ENCODE data around the gene PVR. TPM values are rescaled to one million over a fixed set of nuclear protein-coding genes. Genes with fewer than 3 reads are reported as not detected.

The PVR gene
- total and polyA plus RNA-seq, 9 of the 15 experiments (the other 6 are each of a cell fraction or from before 2014, with no cell fraction given), result 0.89 to 14.5 (median 9.8) TPM

DNA sequence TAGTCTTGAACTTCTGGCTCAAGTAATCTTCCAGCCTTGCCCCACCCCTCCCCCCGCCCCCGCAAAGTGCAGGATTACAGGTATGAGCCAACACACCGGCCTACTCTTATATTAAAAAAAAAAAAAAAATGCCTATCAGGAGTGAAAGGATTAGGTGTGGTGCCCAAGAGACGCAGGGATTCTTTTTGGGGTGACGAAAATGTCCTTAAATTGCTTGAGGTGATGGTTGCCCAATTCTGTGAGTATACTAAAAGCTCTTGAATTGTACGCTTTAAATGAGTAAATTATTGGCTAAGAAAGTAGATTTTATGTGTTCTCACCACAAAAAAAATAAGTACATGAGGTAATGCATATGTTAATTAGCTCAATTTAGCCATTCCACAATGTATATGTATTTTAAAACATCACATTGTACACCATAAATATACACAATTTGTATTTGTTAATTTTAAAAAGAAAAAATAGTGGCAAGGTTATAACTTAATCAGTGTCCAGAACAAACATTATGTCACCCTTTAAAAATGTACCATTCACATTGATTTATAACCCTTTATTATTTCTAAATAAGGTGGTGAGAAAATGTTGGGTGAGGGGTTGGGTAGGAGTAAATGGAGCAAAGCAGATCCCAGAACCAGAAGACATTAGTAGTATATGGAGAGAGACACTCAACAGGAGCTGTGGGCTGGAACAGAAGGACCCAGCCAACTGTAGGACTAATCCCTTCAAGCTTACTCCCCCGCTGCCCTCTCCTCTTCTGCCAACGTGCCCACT lies 26.4 kb upstream of the PVR start:
- H2AFZ ChIP-seq (ENCODE audit: low read depth, low read length), result 0 out of 2 replicates have a peak overlapping the region, but pooled peaks have one; percentile 10
- CTCF ChIA-PET (ENCODE audit: low intra/inter-chr PET ratio), result no interaction called here
- H3K27me3 ChIP-seq (ENCODE audit: control insufficient read depth in 2 of 2, insufficient read depth in 2 of 2, low read length in 2 of 2), result no peaks in the 10 kb centered on the region; a peak in 2 of 5 replicates
- no peak overlapping the region for H3K4me2 ChIP-seq (ENCODE audit: insufficient read depth, low read length)
- H3K9me1 ChIP-seq (ENCODE audit: control insufficient read depth, insufficient read depth, low read length), result no peaks in the 10 kb centered on the region
- no TSS peak for BruUV-seq (replicated peaks)
- H3K36me3 ChIP-seq (ENCODE audit: control insufficient read depth, insufficient read depth, low read length), result no peaks in the 10 kb centered on the region
- H4K20me1 ChIP-seq (replicated peaks; ENCODE audit: control insufficient read depth, insufficient read depth, low read length), result no peaks in the 10 kb centered on the region
- in situ Hi-C loops (cut with MboI), result no loop called here
- POLR2A ChIA-PET, result interaction anchor here (0.5 to 1.6 kb wide), 6 partner anchors 9 to 253 kb away, joined by 3 to 5 read pairs (median 4); no protein-coding TSS in a partner anchor
- intact Hi-C loops (cut with micrococcal nuclease), result no loop called here
- no peak for TF ChIP-seq MECOM (CRISPR knock-in tag; IDR thresholded peaks at IDR 0.05)
- TF ChIP-seq E2F8 (IDR thresholded peaks at IDR 0.05; ENCODE audit: low read depth, partially characterized antibody), result no peak
- ATAC-seq, result no peak
- no peak overlapping the region for H3K4me3 ChIP-seq
- 42% methylated on average over 8 of the region's 8 CpGs for WGBS (ENCODE audit: insufficient coverage, low coverage, missing lambda C conversion rate)
- no peak overlapping the region for H3K27ac ChIP-seq (ENCODE audit: extremely low read depth, low read depth, low read length)
- no peaks in the 10 kb centered on the region for H3K9me3 ChIP-seq (replicated peaks; ENCODE audit: control insufficient read depth, insufficient read depth, low read depth, low read length)
- no peak overlapping the region for H3K9ac ChIP-seq (ENCODE audit: insufficient read depth in 1 of 2, low read depth in 2 of 2, low read length in 2 of 2)
- no peak for DNase-seq (ENCODE audit: extremely low read depth in 1 of 4, low spot score in 3 of 4)
- H3K4me1 ChIP-seq (replicated peaks in 1 of 2; ENCODE audit: control insufficient read depth in 2 of 2, insufficient read depth in 2 of 2, low read length in 2 of 2), result no peaks in the 10 kb centered on the region; a peak in 1 of 5 replicates
- H3K79me2 ChIP-seq (ENCODE audit: control insufficient read depth, insufficient read depth, low read length), result no peaks in the 10 kb centered on the region
- no peak for FAIRE-seq
